GM23338 (cell line): ENCODE measurements around the gene GFPT2.

Experiments
- POLR2AphosphoS5 ChIP-seq: IDR thresholded peaks from 2 replicates; pipeline ENCODE4 v1.6.1; 2016; ENCODE audit warnings: antibody characterized with exemption, low read depth
- ZNF331 ChIP-seq: fragments of 250-450 bp; sonication (Bioruptor Pico); IDR thresholded peaks from 2 replicates; pipeline ENCODE4 v1.5.0; 2020; ENCODE audit warnings: low read depth, mild to moderate bottlenecking, moderate library complexity
- TF ChIP-seq, protein P1 (sequence below), 2 experiments: fragments of 200-600 bp in 1 of 2; sonication (generic) in 1 of 2; conservative IDR thresholded peaks; 2 replicates each; pipeline versions ENCODE4 v1.5.1 to v1.6.1; 2016 to 2017; ENCODE audit warnings: antibody characterized with exemption in 2 of 2, low read depth in 2 of 2, mild to moderate bottlenecking in 2 of 2, moderate library complexity in 1 of 2

- TF ChIP-seq POLR2AphosphoS5 (no peak), ZNF331 (CRISPR knock-in tag) (no peak)
- TF ChIP-seq, protein P1, sequence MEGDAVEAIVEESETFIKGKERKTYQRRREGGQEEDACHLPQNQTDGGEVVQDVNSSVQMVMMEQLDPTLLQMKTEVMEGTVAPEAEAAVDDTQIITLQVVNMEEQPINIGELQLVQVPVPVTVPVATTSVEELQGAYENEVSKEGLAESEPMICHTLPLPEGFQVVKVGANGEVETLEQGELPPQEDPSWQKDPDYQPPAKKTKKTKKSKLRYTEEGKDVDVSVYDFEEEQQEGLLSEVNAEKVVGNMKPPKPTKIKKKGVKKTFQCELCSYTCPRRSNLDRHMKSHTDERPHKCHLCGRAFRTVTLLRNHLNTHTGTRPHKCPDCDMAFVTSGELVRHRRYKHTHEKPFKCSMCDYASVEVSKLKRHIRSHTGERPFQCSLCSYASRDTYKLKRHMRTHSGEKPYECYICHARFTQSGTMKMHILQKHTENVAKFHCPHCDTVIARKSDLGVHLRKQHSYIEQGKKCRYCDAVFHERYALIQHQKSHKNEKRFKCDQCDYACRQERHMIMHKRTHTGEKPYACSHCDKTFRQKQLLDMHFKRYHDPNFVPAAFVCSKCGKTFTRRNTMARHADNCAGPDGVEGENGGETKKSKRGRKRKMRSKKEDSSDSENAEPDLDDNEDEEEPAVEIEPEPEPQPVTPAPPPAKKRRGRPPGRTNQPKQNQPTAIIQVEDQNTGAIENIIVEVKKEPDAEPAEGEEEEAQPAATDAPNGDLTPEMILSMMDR (conservative IDR thresholded peaks at IDR 0.05; ENCODE audit: low read depth in 2 of 2), result no peak
Observed at GRCh38 chr5:180287404-180287803, 65.7 kb downstream of the GFPT2 start.
